Parathyroid adenoma (tissue), 2 donors: ENCODE measurements around the gene MBNL2.

Experiments used
- H2AFZ ChIP-seq: fragments of 300-600 bp; sonication (generic); one replicate; pipeline ENCODE4 v1.7.0; 2017; ENCODE audit warnings: antibody characterized with exemption, mild to moderate bottlenecking
- H3K27ac ChIP-seq: fragments of 300-600 bp; sonication (generic); one replicate; pipeline ENCODE4 v1.7.0; 2017
- H3K27me3 ChIP-seq: fragments of 300-600 bp; sonication (generic); one replicate; pipeline ENCODE4 v1.7.0; 2017; ENCODE audit warnings: low read length; ENCODE audit not compliant: control insufficient read depth, insufficient read depth
- H3K36me3 ChIP-seq: fragments of 300-600 bp; sonication (generic); one replicate; pipeline ENCODE4 v1.7.0; 2017; ENCODE audit warnings: low read length; ENCODE audit not compliant: control insufficient read depth, insufficient read depth
- H3K4me1 ChIP-seq: fragments of 300-600 bp; sonication (generic); one replicate; pipeline ENCODE4 v1.7.0; 2017; ENCODE audit warnings: control low read depth
- H3K4me2 ChIP-seq: fragments of 300-600 bp; sonication (generic); one replicate; pipeline ENCODE4 v1.7.0; 2017; ENCODE audit warnings: low read length
- H3K4me3 ChIP-seq: fragments of 300-600 bp; sonication (generic); one replicate; pipeline ENCODE4 v1.7.0; 2017; ENCODE audit warnings: low read depth, low read length
- H3K79me2 ChIP-seq: fragments of 300-600 bp; sonication (generic); one replicate; pipeline ENCODE4 v1.7.0; 2017; ENCODE audit warnings: control low read depth
- H3K9ac ChIP-seq: fragments of 300-600 bp; sonication (generic); one replicate; pipeline ENCODE4 v1.7.0; 2017; ENCODE audit warnings: mild to moderate bottlenecking
- H3K9me3 ChIP-seq: fragments of 300-600 bp; sonication (generic); one replicate; pipeline ENCODE4 v1.7.0; 2017; ENCODE audit warnings: low read length; ENCODE audit not compliant: control insufficient read depth
- CTCF ChIP-seq: fragments of 300-600 bp; sonication (generic); IDR thresholded peaks from one replicate; pipeline ENCODE4 v1.7.0; 2017; ENCODE audit warnings: antibody characterized with exemption, mild to moderate bottlenecking
- donor health status: primary hyperparathyroidism.

MBNL2 gene

DNA sequence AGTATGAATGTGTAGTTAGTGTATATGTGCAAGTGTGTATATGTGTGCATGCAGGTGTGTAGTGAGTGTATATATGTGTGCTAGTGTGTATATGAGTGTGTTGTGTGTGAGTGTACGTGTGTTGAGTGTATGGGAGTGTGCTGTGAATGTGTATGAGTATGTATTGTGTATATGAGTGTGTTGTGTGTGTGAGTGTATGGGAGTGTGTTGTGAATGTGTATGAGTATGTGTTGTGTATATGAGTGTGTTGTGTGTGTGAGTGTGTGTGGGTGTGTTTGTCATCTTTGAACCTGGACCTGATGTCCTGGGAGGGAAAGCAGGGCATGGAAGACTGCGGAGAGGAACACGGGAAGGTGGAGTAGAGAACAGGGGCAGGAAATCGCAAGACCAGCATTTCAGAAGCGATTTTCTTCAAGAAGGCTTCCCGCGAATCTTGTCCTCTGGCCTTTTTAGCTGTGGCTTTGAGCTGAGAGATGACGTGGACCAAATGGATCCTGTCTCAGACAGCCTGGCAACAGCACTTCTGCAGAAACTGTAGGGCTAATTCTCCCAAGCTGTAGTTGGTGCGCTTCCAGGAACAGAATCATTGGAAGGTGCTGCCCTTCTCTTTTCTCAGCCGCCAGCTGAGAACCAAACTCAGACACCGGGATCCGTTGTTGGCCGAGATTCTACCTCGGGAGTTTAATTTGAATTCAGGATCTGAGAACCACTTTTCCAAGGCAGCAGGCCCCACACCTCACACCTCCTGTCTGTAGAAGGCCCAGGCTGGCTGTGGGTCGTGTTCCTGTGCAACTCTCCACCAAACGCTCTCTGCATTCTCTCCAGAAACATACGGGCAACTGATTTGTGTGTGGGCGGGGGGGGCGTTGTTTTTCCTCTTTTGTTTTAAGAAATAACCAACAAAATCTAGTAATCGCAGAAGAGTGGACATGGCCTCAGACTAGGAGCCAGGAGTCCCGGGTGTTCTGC is 117.2 kb downstream of the MBNL2 start:
- no peaks in the 10 kb centered on the region for H3K36me3 ChIP-seq
- no peak overlapping the region for H3K27ac ChIP-seq
- H3K4me2 ChIP-seq, result no peak overlapping the region
- no peaks in the 10 kb centered on the region for H3K79me2 ChIP-seq
- no peaks in the 10 kb centered on the region for H3K4me1 ChIP-seq
- H3K27me3 ChIP-seq, result no peaks in the 10 kb centered on the region
- no peak overlapping the region for H3K9ac ChIP-seq
- no peak overlapping the region for H2AFZ ChIP-seq
- H3K4me3 ChIP-seq, result no peak overlapping the region
- no peaks in the 10 kb centered on the region for H3K9me3 ChIP-seq
- no peak for TF ChIP-seq CTCF

DNA sequence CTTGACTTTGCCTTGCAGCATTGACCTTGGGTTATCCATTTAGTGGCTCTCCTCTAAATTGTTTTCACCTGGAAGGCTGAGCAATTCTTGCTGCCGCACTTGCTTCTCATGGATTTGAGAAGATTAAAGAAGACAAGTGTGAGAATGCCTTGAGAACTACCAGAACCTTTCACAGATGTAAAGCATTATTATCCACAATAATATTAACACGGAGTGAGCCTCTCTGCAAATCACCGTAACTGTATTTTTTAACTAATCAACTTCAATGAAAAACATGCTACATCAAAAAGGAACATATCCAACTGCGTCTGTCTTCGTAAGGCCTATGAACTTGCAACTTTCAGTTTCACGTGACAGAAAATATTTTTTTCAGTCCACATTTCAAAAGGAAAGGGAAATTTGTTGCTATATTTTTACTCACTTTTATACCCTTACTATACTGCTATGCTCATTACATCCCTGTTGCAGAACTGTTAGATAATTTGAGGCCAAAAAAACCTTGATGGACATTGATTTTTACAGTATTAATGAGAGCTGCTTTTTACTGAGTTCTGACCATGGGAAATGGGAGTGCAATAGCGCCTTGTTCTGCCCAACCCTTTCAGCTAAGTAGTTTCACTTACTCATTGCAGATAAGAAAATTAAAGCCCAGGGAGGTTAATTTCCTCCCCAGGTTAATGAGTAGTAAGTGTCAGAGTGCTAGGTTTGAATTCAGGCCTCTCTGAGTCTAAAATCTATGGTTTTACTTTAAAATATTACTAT is 118.0 kb downstream of the MBNL2 start:
- no peaks in the 10 kb centered on the region for H3K4me1 ChIP-seq
- no peak overlapping the region for H3K4me3 ChIP-seq
- H3K79me2 ChIP-seq, result no peaks in the 10 kb centered on the region
- no peak overlapping the region for H3K9ac ChIP-seq
- no peaks in the 10 kb centered on the region for H3K36me3 ChIP-seq
- H3K4me2 ChIP-seq, result no peak overlapping the region
- no peaks in the 10 kb centered on the region for H3K9me3 ChIP-seq
- no peaks in the 10 kb centered on the region for H3K27me3 ChIP-seq
- no peak overlapping the region for H2AFZ ChIP-seq
- no peak for TF ChIP-seq CTCF
- H3K27ac ChIP-seq, result no peak overlapping the region

- Histone ChIP-seq H3K4me1 (no peaks in the 10 kb centered on the region), H3K9ac (no peak overlapping the region), H3K9me3 (no peaks in the 10 kb centered on the region), H3K4me3 (no peak overlapping the region), H2AFZ (no peak overlapping the region), H3K27ac (no peak overlapping the region), H3K4me2 (no peak overlapping the region), H3K79me2 (no peaks in the 10 kb centered on the region), H3K36me3 (no peaks in the 10 kb centered on the region), H3K27me3 (no peaks in the 10 kb centered on the region)
- TF ChIP-seq CTCF, result no peak
Observed at GRCh38 chr13:97341135-97341534, 119.0 kb downstream of the MBNL2 start.

GRCh38 chr13:97342136-97342535 is 120.0 kb downstream of the MBNL2 start:
- no peak overlapping the region for H3K4me3 ChIP-seq
- H3K9ac ChIP-seq, result no peak overlapping the region
- no peaks in the 10 kb centered on the region for H3K9me3 ChIP-seq
- no peak overlapping the region for H3K4me2 ChIP-seq
- no peaks in the 10 kb centered on the region for H3K4me1 ChIP-seq
- no peak overlapping the region for H2AFZ ChIP-seq
- H3K27ac ChIP-seq, result no peak overlapping the region
- H3K36me3 ChIP-seq, result no peaks in the 10 kb centered on the region
- H3K79me2 ChIP-seq, result no peaks in the 10 kb centered on the region
- TF ChIP-seq CTCF, result no peak
- H3K27me3 ChIP-seq, result no peaks in the 10 kb centered on the region
